GM18858 (cell line): ENCODE measurements around the gene EI24.

Source experiments
- ATAC-seq: cut with Tn5 transposase; IDR thresholded peaks from one replicate; pipeline ENCODE4 v1.9.1; 2021; ENCODE audit not compliant: unreplicated experiment

Gene EI24

GRCh38 chr11:125626288-125626950, 57.1 kb downstream of the EI24 start:
- no peak for ATAC-seq

DNA sequence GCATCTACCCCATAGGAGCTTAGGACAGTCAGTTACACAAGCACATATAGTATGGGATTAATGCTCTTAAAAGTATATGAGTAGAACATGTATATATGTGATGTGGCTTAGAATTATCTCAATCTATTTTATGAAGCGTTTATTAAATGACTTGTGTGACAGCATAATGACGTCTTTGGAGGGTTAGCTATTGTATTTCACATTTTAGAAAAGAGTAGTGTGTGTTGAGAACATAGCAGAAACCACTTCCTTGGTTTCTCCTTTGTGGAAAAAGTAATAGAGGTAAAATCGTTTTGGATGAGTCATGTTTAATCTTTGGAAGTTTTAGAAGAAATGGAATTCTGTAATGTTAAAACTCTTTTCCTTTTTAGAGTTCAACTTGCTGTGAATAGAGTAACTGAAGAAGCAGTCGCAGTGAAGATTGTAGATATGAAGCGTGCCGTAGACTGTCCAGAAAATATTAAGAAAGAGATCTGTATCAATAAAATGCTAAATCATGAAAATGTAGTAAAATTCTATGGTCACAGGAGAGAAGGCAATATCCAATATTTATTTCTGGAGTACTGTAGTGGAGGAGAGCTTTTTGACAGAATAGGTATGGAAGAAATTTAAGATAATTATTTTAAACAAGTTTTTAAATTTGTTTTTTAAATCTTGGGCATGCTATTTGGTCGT, 58.1 kb downstream of the EI24 start:
- no peak for ATAC-seq
